OCI-M1 (cell line): Measurements from ENCODE around the gene CREB5.
A peak's percentile ranks its signal among the peaks of the same experiment; 100 is the strongest.
"Not testable (repeated sequence)": the region's sequence is repeated elsewhere in the genome, so short reads cannot be mapped to it uniquely, and the experiment has no call there.

Experiments
- DNase-seq: peaks from one replicate; lab custom pipeline; 2025; lab: John Stamatoyannopoulos, UW

Gene CREB5

GRCh38 chr7:28811701-28812430 is 399.5 kb downstream of the CREB5 start:
- DNase-seq, result no peak

DNA sequence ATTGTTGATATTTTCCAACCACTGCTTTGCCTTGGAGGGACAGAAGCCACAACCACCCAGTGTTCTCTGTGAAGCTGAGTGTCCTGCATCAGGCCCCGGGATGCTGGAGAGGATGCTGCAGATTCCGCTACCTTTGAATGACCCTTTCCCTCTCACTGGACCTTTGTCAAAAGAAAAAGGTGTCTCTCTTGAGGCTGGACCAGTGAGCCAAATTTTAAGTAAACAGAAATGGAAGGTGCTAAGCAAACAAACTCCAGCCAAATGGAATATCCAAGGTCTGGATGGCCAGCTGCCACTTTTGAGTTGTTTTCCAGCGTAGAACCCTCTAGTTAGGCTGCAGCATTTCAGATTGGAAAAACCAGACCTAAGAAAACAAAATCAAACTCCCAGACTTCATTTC is 400.3 kb downstream of the CREB5 start:
- DNase-seq, result no peak

DNA sequence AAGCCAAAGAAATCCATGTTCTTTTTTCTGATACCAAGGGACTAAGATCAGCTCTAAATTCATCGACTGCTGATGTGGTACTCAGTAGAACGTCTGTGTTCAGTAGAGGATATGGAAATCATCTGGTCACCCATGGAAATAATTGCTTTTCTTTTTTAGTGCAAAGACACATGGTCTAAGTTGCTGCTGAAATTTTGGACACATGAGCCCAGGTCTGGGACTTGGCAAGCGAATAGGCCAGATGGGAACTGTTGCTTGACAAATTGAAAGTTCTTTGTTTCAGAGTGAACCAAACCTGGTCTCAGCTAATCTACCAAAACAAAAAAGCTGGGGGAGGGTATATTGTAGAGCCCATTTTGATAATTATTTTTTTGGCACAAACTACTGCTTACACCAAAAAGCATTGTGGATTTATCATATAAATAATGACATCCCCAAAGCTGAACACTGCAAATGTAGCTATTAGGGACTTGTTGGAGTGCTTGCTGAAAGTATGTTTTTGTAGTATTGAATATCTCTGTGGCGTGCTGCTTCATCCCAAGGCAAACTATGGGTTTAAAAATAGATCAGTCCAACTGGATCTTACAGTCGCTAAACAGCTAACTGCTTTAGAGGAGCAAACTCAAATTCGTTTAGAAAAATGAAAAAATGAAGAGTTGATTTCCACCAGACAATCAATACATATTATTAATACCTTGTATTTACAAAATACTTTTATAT is 401.1 kb downstream of the CREB5 start:
- DNase-seq, result no peak

DNA sequence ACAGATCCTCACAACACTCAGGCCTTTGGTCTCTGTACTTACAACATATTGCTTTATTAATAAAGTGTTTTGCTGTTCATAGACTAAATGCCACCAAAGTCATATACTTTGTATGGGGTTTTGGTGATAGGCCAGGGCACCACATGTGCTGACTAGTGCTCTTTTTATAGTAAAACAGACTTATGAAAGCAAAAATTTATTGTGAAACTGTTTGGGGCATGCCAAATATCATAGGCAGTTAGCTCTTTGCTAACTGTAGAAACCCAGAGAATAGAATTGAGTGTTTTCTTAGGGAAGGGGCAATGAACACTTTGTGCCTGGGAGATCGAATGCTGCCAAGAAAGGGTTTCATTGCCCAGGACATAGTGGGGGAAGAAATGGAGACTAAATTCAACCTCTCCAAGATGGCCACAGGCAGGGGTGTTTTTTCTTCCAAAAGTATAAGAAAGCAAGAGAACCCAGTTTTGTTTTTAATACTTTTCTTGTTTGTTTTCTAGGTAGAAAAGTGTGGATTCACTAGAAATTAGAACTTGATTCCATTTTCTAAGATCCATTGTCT is 403.1 kb downstream of the CREB5 start:
- no peak for DNase-seq

- DNase-seq, result no peak
These were observed 403.6 kb downstream of the CREB5 start for GRCh38 chr7:28815928-28816373.

- no peak for DNase-seq
These were observed 406.7 kb downstream of the CREB5 start for GRCh38 chr7:28818996-28819395.

GRCh38 chr7:28823582-28823981 is 411.3 kb downstream of the CREB5 start:
- DNase-seq, result no peak

GRCh38 chr7:28825817-28826448 is 413.6 kb downstream of the CREB5 start:
- DNase-seq, result not testable (repeated sequence)

GRCh38 chr7:28830846-28831245 is 418.5 kb downstream of the CREB5 start:
- no peak for DNase-seq

- DNase-seq, result no peak
These were observed 420.4 kb downstream of the CREB5 start for GRCh38 chr7:28832669-28833068.

GRCh38 chr7:28835800-28836199 is 423.5 kb downstream of the CREB5 start:
- no peak for DNase-seq

DNA sequence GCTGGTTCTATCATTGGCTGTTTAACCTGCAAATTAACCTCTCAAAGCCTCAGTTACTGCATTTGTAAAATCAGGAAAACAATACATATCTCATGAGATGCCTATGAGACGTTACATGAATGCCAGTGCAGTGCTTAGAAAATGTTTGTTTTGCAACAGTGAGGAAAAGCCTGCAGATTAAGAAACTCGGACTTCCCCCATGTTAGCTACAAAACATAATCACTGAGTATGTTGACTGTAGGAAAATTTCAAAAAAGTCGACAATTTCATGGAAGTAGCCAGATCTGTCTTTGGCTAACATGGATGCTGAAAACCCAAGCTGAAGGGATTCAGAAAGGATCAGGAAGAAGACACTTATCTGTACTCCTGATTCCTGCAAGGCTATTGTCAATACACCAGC is 424.4 kb downstream of the CREB5 start:
- no peak for DNase-seq

DNA sequence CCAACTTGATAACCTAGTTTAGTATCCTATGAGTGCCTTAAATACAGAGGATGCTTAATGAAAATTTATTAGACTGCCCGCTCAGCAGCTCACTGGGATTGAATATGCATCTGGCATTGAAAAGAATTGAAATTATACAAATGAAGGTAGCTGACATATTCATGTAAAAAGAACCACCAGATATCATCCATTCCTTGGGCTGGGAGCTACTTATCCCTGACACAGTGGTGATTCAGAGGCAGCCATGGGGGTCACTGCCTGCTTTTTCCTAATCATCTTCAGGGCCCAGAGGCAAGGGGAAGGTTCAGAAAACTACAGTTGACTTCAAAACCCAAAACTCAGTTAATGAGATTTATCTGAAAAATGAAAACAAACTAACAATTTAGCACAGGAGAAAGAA is 424.9 kb downstream of the CREB5 start:
- DNase-seq, result no peak

DNA sequence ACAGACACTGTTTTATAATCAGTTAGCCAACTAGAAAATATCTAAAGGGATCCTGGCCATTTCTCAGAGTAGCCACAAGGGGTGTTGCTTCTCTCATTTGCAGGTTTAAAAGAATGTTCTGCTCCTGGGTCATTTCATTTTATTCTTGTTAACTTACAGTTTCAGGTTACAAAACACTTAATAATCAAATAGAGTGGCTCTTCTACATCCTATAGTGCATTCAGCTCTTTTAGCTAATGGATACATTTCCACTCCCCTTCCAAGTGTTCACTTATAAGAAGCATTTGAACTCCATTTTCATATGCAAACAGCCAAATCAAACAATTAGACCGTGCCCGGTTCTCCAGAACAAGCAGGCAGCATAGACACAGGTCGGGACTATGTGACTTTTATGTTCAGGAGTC is 428.3 kb downstream of the CREB5 start:
- peak; percentile 3 for DNase-seq

GRCh38 chr7:28841766-28842165 is 429.4 kb downstream of the CREB5 start:
- DNase-seq, result no peak

- no peak for DNase-seq
These were observed 430.5 kb downstream of the CREB5 start for GRCh38 chr7:28842769-28843295.

DNA sequence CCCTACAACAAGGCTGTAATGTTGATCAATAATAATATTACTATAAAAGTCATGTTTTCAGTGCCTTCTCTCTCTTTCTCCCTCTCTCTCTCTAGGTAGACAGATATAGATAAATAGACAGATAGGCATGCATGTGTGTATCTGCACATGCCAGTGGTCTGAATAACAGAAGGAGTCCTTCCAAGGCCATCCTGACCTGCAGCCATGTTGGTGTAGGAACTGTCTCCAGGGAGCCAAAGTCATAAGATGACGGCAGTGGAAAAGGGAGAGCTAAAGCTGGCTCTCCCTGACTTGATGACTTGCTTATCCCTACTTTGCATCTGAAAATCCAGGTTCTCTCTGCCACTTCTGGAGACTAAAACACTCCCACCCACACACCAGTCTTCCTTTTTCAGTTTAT is 432.8 kb downstream of the CREB5 start:
- no peak for DNase-seq

DNA sequence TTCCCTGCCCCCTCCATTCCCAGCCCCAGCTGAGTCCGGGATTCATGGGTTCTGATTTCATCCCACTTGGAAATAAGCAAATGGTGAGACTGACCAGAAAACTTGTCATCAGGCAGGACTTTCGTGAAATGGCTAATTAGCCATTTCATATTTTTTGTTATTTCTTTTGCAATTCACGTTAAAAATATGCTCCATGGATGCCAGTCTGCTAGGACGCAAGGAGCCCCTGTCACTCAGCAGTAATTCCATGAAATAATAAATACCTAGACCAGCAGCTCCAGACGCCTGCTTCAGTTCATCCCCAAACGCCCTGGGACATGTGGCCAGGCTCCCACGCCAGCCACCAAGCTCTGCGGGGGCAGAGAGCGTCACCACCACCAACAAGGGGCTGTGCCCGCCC is 434.9 kb downstream of the CREB5 start:
- no peak for DNase-seq

DNA sequence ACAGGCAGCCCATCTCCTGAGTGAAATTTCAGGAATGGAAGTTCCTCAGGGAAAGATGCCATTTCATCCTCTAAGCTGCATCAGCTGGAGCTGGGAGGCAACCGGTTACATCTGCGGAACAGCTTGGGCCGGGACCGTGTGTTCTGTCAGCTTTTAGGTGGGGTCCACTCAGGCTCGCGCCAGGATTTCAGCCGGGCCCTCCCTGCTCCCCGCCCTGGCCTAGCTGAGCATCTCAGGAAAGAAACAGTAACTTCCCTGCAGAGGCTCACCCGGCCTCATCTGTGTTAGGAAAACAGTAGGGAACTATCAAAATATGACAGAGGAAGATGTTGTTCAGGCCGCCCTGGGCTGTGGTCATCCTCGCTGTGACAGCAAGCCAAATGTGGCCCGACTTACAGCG is 435.4 kb downstream of the CREB5 start:
- no peak for DNase-seq

- DNase-seq, result no peak
These were observed 436.6 kb downstream of the CREB5 start for GRCh38 chr7:28848906-28849305.

DNA sequence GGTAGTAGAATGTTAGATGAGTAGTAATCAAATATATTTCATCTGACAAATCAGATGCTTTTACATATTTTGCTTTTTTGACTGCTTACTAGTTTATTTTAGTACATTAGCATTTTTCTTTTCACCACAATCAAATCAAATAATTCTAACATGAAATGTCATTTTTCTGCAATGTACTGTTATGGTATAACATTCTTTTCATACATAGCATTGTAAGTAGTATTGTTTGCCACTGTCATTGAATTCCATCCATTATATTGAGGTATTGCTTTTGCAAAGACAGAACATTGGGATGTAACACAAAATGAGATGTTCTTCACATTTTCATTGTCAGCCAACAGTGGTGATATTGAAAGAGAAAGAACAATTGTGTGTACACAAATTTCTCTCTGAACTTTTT is 438.4 kb downstream of the CREB5 start:
- no peak for DNase-seq

DNA sequence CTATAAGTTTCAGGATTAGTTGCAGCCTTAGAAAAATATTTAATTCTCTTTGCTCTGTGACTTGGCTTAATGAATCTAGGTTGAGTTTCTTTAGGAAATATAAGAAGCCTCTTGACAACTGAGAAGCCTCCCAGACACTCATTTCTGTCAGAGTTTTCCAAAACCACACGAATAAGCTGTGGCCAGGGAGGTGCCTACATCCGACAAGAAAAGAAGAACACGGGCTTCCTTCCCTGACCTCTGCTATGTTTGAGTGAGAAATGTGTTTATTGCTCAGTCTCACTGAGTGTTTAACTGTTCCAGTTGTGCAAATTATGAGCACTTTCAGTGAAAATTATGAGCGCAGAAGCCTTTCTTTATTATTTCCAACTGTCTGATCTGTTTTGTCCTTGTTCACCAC is 440.8 kb downstream of the CREB5 start:
- peak; percentile 44 for DNase-seq
